H1 (cell line): Measurements from ENCODE around the gene C19orf47. TPM values are rescaled to one million over a fixed set of nuclear protein-coding genes. Genes with fewer than 3 reads are reported as not detected.

ENCODE experiments used
- CTCF ChIA-PET: fragments of 300-600 bp; sonication (Branson Sonifier 250); formaldehyde crosslinking; loops from one replicate; lab custom pipeline; 2021; ENCODE audit not compliant: partially characterized antibody; lab: Charles Lee
- POLR2A ChIA-PET: fragments of 300-600 bp; sonication (Branson Sonifier 250); formaldehyde crosslinking; loops from one replicate; lab custom pipeline; 2021; ENCODE audit warnings: inconsistent platforms; ENCODE audit not compliant: partially characterized antibody; lab: Charles Lee
- DNase-seq, 2 experiments: peaks; one replicate each; pipeline versions ENCODE4 v3.0.0 to v3.0.0-alpha.2; 2010 to 2022; ENCODE audit warnings: low spot score in 2 of 2, low read depth in 1 of 2, mixed read lengths in 1 of 2
- FAIRE-seq: peaks from 2 replicates; lab custom pipeline; 2011; peaks lifted over from hg19 to GRCh38; lab: Jason Lieb, UNC
- H2AFZ ChIP-seq: 2 replicates; pipeline ENCODE4 v1.8.1; 2012; ENCODE audit warnings: low read length, inconsistent platforms
- H2AK5ac ChIP-seq: 2 replicates; pipeline ENCODE4 v1.6.1; 2013; ENCODE audit warnings: low read depth, low read length
- H2BK120ac ChIP-seq: replicated peaks from 2 replicates; pipeline ENCODE3; 2013; ENCODE audit warnings: low read depth, low read length, inconsistent platforms
- H2BK12ac ChIP-seq: 2 replicates; pipeline ENCODE4 v1.6.1; 2013; ENCODE audit warnings: low read depth, low read length
- H2BK15ac ChIP-seq: 2 replicates; pipeline ENCODE4 v1.6.1; 2013; ENCODE audit warnings: low read length
- H2BK20ac ChIP-seq: 2 replicates; pipeline ENCODE4 v1.6.1; 2013; ENCODE audit warnings: low read length
- H2BK5ac ChIP-seq: 2 replicates; pipeline ENCODE4 v1.6.1; 2013; ENCODE audit warnings: low read depth, low read length
- H3K14ac ChIP-seq: 2 replicates; pipeline ENCODE4 v1.6.1; 2013; ENCODE audit warnings: inconsistent platforms; ENCODE audit not compliant: insufficient read length
- H3K18ac ChIP-seq: 2 replicates; pipeline ENCODE4 v1.6.1; 2013; ENCODE audit warnings: low read length; ENCODE audit errors: extremely low read depth
- H3K23ac ChIP-seq: 2 replicates; pipeline ENCODE4 v1.6.1; 2013; ENCODE audit warnings: inconsistent platforms; ENCODE audit not compliant: insufficient read length
- H3K23me2 ChIP-seq: 2 replicates; pipeline ENCODE4 v1.6.1; 2013; ENCODE audit warnings: low read depth, low read length
- H3K27ac ChIP-seq: 2 replicates; pipeline ENCODE4 v1.6.1; 2011; ENCODE audit warnings: low read depth, low read length, inconsistent platforms
- H3K27me3 ChIP-seq, 4 experiments: replicated peaks in 1 of 4; 1 replicate in 1 of 4; 2 replicates in 3 of 4; pipeline versions ENCODE4 v1.6.1 to v1.8.1; 2011 to 2013; ENCODE audit warnings: low read length in 3 of 4, mild to moderate bottlenecking in 3 of 4, inconsistent platforms in 2 of 4, mixed read lengths in 2 of 4, moderate library complexity in 1 of 4; ENCODE audit not compliant: control insufficient read depth in 3 of 4, insufficient read depth in 3 of 4; ENCODE audit errors: extremely low read depth in 1 of 4
- H3K36me3 ChIP-seq, 4 experiments: 2 replicates each; pipeline versions ENCODE4 v1.6.1 to v1.8.1; 2011 to 2013; ENCODE audit warnings: mild to moderate bottlenecking in 4 of 4, low read length in 3 of 4, moderate library complexity in 2 of 4, control low read depth in 1 of 4, inconsistent platforms in 1 of 4; ENCODE audit not compliant: insufficient read depth in 4 of 4, control insufficient read depth in 2 of 4
- H3K4ac ChIP-seq: replicated peaks from 2 replicates; pipeline ENCODE3; 2013; ENCODE audit warnings: low read length, low read depth, mixed read lengths, inconsistent platforms; ENCODE audit not compliant: insufficient read length
- H3K4me1 ChIP-seq, 4 experiments: replicated peaks in 1 of 4; 1 replicate in 1 of 4; 2 replicates in 3 of 4; pipeline versions ENCODE4 v1.6.1 to v1.8.1; 2011 to 2013; ENCODE audit warnings: low read length in 3 of 4, inconsistent platforms in 2 of 4, mixed read lengths in 1 of 4; ENCODE audit not compliant: insufficient read depth in 4 of 4, control insufficient read depth in 3 of 4
- H3K4me2 ChIP-seq, 2 experiments: 2 replicates each; pipeline versions ENCODE4 v1.6.1 to v1.8.1; 2011 to 2013; ENCODE audit warnings: low read depth in 2 of 2, low read length in 2 of 2, control low read depth in 1 of 2, inconsistent platforms in 1 of 2, mild to moderate bottlenecking in 1 of 2; ENCODE audit not compliant: insufficient read depth in 1 of 2
- H3K4me3 ChIP-seq, 4 experiments: fragments of 200-600, 300-600 bp in 1 of 4; sonication (generic), shearing (Covaris generic), sonication (Bioruptor Twin) in 1 of 4; 2 replicates each; pipeline versions ENCODE4 v1.5.1 to v1.8.1; 2011 to 2016; ENCODE audit warnings: low read length in 4 of 4, low read depth in 3 of 4, control low read depth in 2 of 4, inconsistent platforms in 2 of 4, mild to moderate bottlenecking in 2 of 4, mixed read lengths in 1 of 4, moderate library complexity in 1 of 4; ENCODE audit not compliant: insufficient read depth in 2 of 4; ENCODE audit errors: extremely low read depth in 1 of 4
- H3K56ac ChIP-seq: replicated peaks from 2 replicates; pipeline ENCODE3; 2013; ENCODE audit warnings: low read depth, mild to moderate bottlenecking, mixed read lengths, low read length, inconsistent platforms; ENCODE audit not compliant: insufficient read length
- H3K79me1 ChIP-seq: 2 replicates; pipeline ENCODE4 v1.6.1; 2013; ENCODE audit warnings: low read depth, low read length, control low read depth
- H3K79me2 ChIP-seq, 2 experiments: 2 replicates each; pipeline versions ENCODE4 v1.6.1 to v1.8.1; 2012 to 2013; ENCODE audit warnings: low read length in 2 of 2, mild to moderate bottlenecking in 2 of 2, inconsistent platforms in 1 of 2; ENCODE audit not compliant: insufficient read depth in 2 of 2, control insufficient read depth in 1 of 2
- H3K9ac ChIP-seq, 4 experiments: replicated peaks in 1 of 4; 1 replicate in 1 of 4; 2 replicates in 3 of 4; pipeline versions ENCODE4 v1.6.1 to v1.8.1; 2011 to 2013; ENCODE audit warnings: low read depth in 3 of 4, low read length in 3 of 4, control low read depth in 2 of 4, mild to moderate bottlenecking in 2 of 4, moderate library complexity in 2 of 4, inconsistent platforms in 1 of 4; ENCODE audit errors: extremely low read depth in 1 of 4
- H3K9me3 ChIP-seq, 2 experiments: 2 replicates each; pipeline versions ENCODE4 v1.6.1 to v1.8.1; 2012 to 2013; ENCODE audit warnings: mild to moderate bottlenecking in 2 of 2, moderate library complexity in 2 of 2, control low read depth in 1 of 2, inconsistent platforms in 1 of 2, low read depth in 1 of 2, low read length in 1 of 2, mixed read lengths in 1 of 2; ENCODE audit not compliant: insufficient read depth in 2 of 2
- H4K20me1 ChIP-seq, 2 experiments: replicated peaks in 1 of 2; 2 replicates each; pipeline versions ENCODE3 to v1.8.1; 2011 to 2013; ENCODE audit warnings: inconsistent platforms in 2 of 2, low read length in 2 of 2, mild to moderate bottlenecking in 1 of 2; ENCODE audit not compliant: insufficient read depth in 2 of 2, control insufficient read depth in 1 of 2
- H4K5ac ChIP-seq: 2 replicates; pipeline ENCODE4 v1.6.1; 2013; ENCODE audit warnings: low read length, low read depth, mixed read lengths, inconsistent platforms; ENCODE audit not compliant: insufficient read length
- H4K8ac ChIP-seq: 2 replicates; pipeline ENCODE4 v1.8.0; 2013; ENCODE audit warnings: mild to moderate bottlenecking, moderate library complexity, low read length, inconsistent platforms; ENCODE audit not compliant: insufficient read depth; ENCODE audit errors: extremely low read depth
- H4K91ac ChIP-seq: replicated peaks from 2 replicates; pipeline ENCODE3; 2013; ENCODE audit warnings: low read length, mixed read lengths, inconsistent platforms; ENCODE audit not compliant: insufficient read length
- BACH1 ChIP-seq: IDR thresholded peaks from 2 replicates; pipeline ENCODE4 v1.6.1; 2012; ENCODE audit warnings: low read length, improper control_type of control experiment
- CTCF ChIP-seq, 3 experiments: IDR thresholded peaks; 1 replicate in 2 of 3; 2 replicates in 1 of 3; pipeline versions ENCODE4 v1.5.1 to v1.6.1; 2011; ENCODE audit warnings: low read length in 3 of 3, mild to moderate bottlenecking in 3 of 3, inconsistent platforms in 2 of 3, low read depth in 1 of 3, moderate library complexity in 1 of 3; ENCODE audit not compliant: insufficient read depth in 1 of 3; ENCODE audit errors: control extremely low read depth in 1 of 3
- HDAC6 ChIP-seq: IDR thresholded peaks from one replicate; pipeline ENCODE4 v1.7.1; 2012; ENCODE audit warnings: low read depth, mild to moderate bottlenecking, inconsistent platforms, low read length, moderate library complexity
- MAFK ChIP-seq: IDR thresholded peaks from 2 replicates; pipeline ENCODE4 v1.6.1; 2012; ENCODE audit warnings: low read depth, mild to moderate bottlenecking, improper control_type of control experiment, low read length
- RBBP5 ChIP-seq: IDR thresholded peaks from 2 replicates; pipeline ENCODE4 v1.7.1; 2012; ENCODE audit warnings: low read depth, mild to moderate bottlenecking, inconsistent platforms, low read length, moderate library complexity, borderline replicate concordance
- RFX5 ChIP-seq: IDR thresholded peaks from 2 replicates; pipeline ENCODE4 v1.6.1; 2011; ENCODE audit warnings: low read depth, low read length, improper control_type of control experiment, borderline replicate concordance
- RXRA ChIP-seq: IDR thresholded peaks from 2 replicates; pipeline ENCODE4 v1.6.1; 2011; ENCODE audit warnings: low read depth, mild to moderate bottlenecking, low read length, moderate library complexity; ENCODE audit not compliant: insufficient read depth
- SP4 ChIP-seq: IDR thresholded peaks from 2 replicates; pipeline ENCODE4 v1.6.1; 2012; ENCODE audit warnings: low read length, inconsistent platforms
- SUZ12 ChIP-seq: fragments of 200-600 bp; sonication (generic); IDR thresholded peaks from 2 replicates; pipeline ENCODE4 v1.6.1; 2012; ENCODE audit warnings: mild to moderate bottlenecking, inconsistent platforms, low read length, moderate library complexity, mixed read lengths
- TAF7 ChIP-seq: optimal IDR thresholded peaks from 2 replicates; pipeline ENCODE3; 2011; ENCODE audit warnings: low read depth, mild to moderate bottlenecking, inconsistent platforms, low read length, moderate library complexity, borderline replicate concordance
- TBP ChIP-seq: IDR thresholded peaks from 2 replicates; pipeline ENCODE4 v1.6.1; 2011; ENCODE audit warnings: low read depth, low read length, improper control_type of control experiment
- YY1 ChIP-seq: IDR thresholded peaks from 2 replicates; pipeline ENCODE4 v1.6.1; 2011; ENCODE audit warnings: low read depth, mild to moderate bottlenecking, low read length
- WGBS, 2 experiments: shearing (Covaris generic) in 1 of 2; methylation state at CpG; one replicate each; pipeline versions ENCODE4 v1.1.6 to v1.1.7; 2013 to 2015; ENCODE audit warnings: low lambda C conversion rate in 2 of 2, mixed read lengths in 2 of 2, inconsistent platforms in 1 of 2, low coverage in 1 of 2, missing lambda C conversion rate in 1 of 2; ENCODE audit not compliant: insufficient replicate concordance in 2 of 2, insufficient coverage in 1 of 2, insufficient read length in 1 of 2; ENCODE audit errors: extremely low coverage in 1 of 2, missing lambda C conversion rate in 1 of 2; 5-methylcytosine and 5-hydroxymethylcytosine counted together
- polyA plus RNA-seq, 7 experiments: library from polyadenylated mRNA; depleted of rRNA in 3 of 7; stranded (reverse) in 5 of 7; unstranded in 2 of 7; fragments of >200 nt in 5 of 7; fragments of 200-250 nt in 2 of 7; gene quantifications; 1 replicate in 5 of 7; 2 replicates in 1 of 7; 4 replicates in 1 of 7; pipeline versions ENCODE4 v1.2.1 to v1.2.3, GENCODE V29; 2011 to 2013; ENCODE audit warnings: missing spikeins in 2 of 7, mixed read lengths in 2 of 7
- total RNA-seq: library from RNA; stranded (reverse); fragmentation: NEBNext Ultra II Directional; extraction: Animal tissue kit (Norgen Biotek cat#: 25700); gene quantifications from 2 replicates; pipeline ENCODE4 v1.2.1, GENCODE V29; 2021

Gene C19orf47
- total and polyA plus RNA-seq, 2 of the 8 experiments (the other 6 are each of a cell fraction or from before 2014, with no cell fraction given): 17.8 to 27.3 TPM

- H3K4me3 ChIP-seq: no peak overlapping the region
- H3K79me1 ChIP-seq: no peaks in the 10 kb centered on the region
- no peak overlapping the region for H2BK15ac ChIP-seq
- no peak overlapping the region for H2BK5ac ChIP-seq
- H3K4ac ChIP-seq: no peak overlapping the region
- H3K18ac ChIP-seq: no peak overlapping the region
- no peak overlapping the region for H3K9ac ChIP-seq
- CTCF ChIA-PET: interaction anchor here (1.4 to 1.9 kb wide), 2 partner anchors 11 to 13 kb away, joined by 7 read pairs; no protein-coding TSS in a partner anchor
- 96% methylated on average over 6 of the region's 6 CpGs; no CpG with 5 or more reads in 1 of the 2 experiments for WGBS, 2 experiments
- H3K79me2 ChIP-seq: no peaks in the 10 kb centered on the region
- no peak overlapping the region for H2AFZ ChIP-seq
- H3K14ac ChIP-seq: no peak overlapping the region
- POLR2A ChIA-PET: interaction anchor here (0.8 kb wide), 1 partner anchor 8 kb away, joined by 3 read pairs; no protein-coding TSS in a partner anchor
- H3K4me2 ChIP-seq: no peak overlapping the region
- FAIRE-seq (no peak), DNase-seq (no peak)
- no peaks in the 10 kb centered on the region for H3K9me3 ChIP-seq
- no peak overlapping the region for H2BK120ac ChIP-seq
- H3K56ac ChIP-seq: no peak overlapping the region
- H2BK20ac ChIP-seq: no peak overlapping the region
- H2BK12ac ChIP-seq: no peak overlapping the region
- H4K5ac ChIP-seq: no peak overlapping the region
- H3K36me3 ChIP-seq: no peaks in the 10 kb centered on the region
- H4K20me1 ChIP-seq: no peaks in the 10 kb centered on the region
- H2AK5ac ChIP-seq: no peak overlapping the region
- H3K27ac ChIP-seq: no peak overlapping the region
- H4K91ac ChIP-seq: no peak overlapping the region
- no peaks in the 10 kb centered on the region for H3K27me3 ChIP-seq
- no peaks in the 10 kb centered on the region; the same call in 1 of the 2 replicates for H3K23me2 ChIP-seq
- no peaks in the 10 kb centered on the region for H3K4me1 ChIP-seq
- H4K8ac ChIP-seq: no peak overlapping the region
- H3K23ac ChIP-seq: no peak overlapping the region
- no peak for TF ChIP-seq SP4
- no peak for TF ChIP-seq SUZ12
- TF ChIP-seq TBP: no peak
- no peak for TF ChIP-seq CTCF (IDR thresholded peaks at IDR 0.05; ENCODE audit: control extremely low read depth in 1 of 3, insufficient read depth in 1 of 3, low read depth in 1 of 3, low read length in 3 of 3)
- no peak for TF ChIP-seq TAF7
- no peak for TF ChIP-seq RXRA
- TF ChIP-seq YY1: no peak
- TF ChIP-seq BACH1: no peak
- TF ChIP-seq HDAC6: no peak
- no peak for TF ChIP-seq RBBP5
- no peak for TF ChIP-seq RFX5
- TF ChIP-seq MAFK: no peak
These were observed 53.6 kb downstream of the C19orf47 start for GRCh38 chr19:40294560-40294959.
